SK-N-SH (cell line): Measurements from ENCODE around the gene SLC1A3. TPM values are rescaled to one million over a fixed set of nuclear protein-coding genes. Genes with fewer than 3 reads are reported as not detected.

Experiments
- CTCF ChIA-PET: fragments of 300-600, 350-600 bp; formaldehyde crosslinking; extraction: SDS; loops from one replicate; lab custom pipeline; 2021; lab: Yijun Ruan, JAX
- POLR2A ChIA-PET: fragments of 350-600 bp; sonication (Branson Sonifier 250); formaldehyde crosslinking; extraction: SDS; loops from one replicate; lab custom pipeline; 2020; ENCODE audit warnings: antibody characterized with exemption, inconsistent platforms; lab: Yijun Ruan, JAX
- DNase-seq: peaks from one replicate; pipeline ENCODE4 v3.0.0; 2012
- H2AFZ ChIP-seq: fragments of 200-600 bp; sonication (generic); 2 replicates; pipeline ENCODE4 v1.8.1; 2016; ENCODE audit warnings: antibody characterized with exemption, mild to moderate bottlenecking, low read depth
- H3F3A ChIP-seq: fragments of 200-600 bp; sonication (generic); replicated peaks from 2 replicates; pipeline ENCODE3; 2016; ENCODE audit warnings: antibody characterized with exemption, mild to moderate bottlenecking; ENCODE audit not compliant: insufficient read depth
- H3K27ac ChIP-seq, 2 experiments: fragments of 200-500 bp in 1 of 2; fragments of 200-600 bp in 1 of 2; sonication (Bioruptor generic) in 1 of 2; sonication (generic), shearing (Covaris generic) in 1 of 2; 2 replicates each; pipeline versions ENCODE4 v1.5.1 to v1.6.1; 2014 to 2016; ENCODE audit warnings: low read depth in 2 of 2, inconsistent platforms in 1 of 2, low read length in 1 of 2, mild to moderate bottlenecking in 1 of 2, mixed read lengths in 1 of 2
- H3K27me3 ChIP-seq: fragments of 200-600 bp; sonication (generic), shearing (Covaris generic); 2 replicates; pipeline ENCODE4 v1.6.1; 2016; ENCODE audit warnings: mixed run types; ENCODE audit not compliant: insufficient read depth
- H3K36me3 ChIP-seq, 2 experiments: fragments of 200-500 bp in 1 of 2; fragments of 200-600 bp in 1 of 2; sonication (Bioruptor generic) in 1 of 2; sonication (generic) in 1 of 2; replicated peaks in 1 of 2; 2 replicates each; pipeline versions ENCODE3 to v1.5.1; 2014 to 2016; ENCODE audit warnings: low read length in 1 of 2, mild to moderate bottlenecking in 1 of 2; ENCODE audit not compliant: insufficient read depth in 2 of 2, control insufficient read depth in 1 of 2
- H3K4me1 ChIP-seq, 2 experiments: fragments of 200-500 bp in 1 of 2; fragments of 200-600 bp in 1 of 2; sonication (Bioruptor generic) in 1 of 2; sonication (generic), shearing (Covaris generic) in 1 of 2; 2 replicates each; pipeline versions ENCODE4 v1.5.1 to v1.6.1; 2014 to 2016; ENCODE audit warnings: low read depth in 1 of 2, low read length in 1 of 2, mixed run types in 1 of 2; ENCODE audit not compliant: insufficient read depth in 2 of 2, control insufficient read depth in 1 of 2
- H3K4me2 ChIP-seq: fragments of 200-600 bp; sonication (generic), shearing (Covaris generic); 2 replicates; pipeline ENCODE4 v1.6.1; 2017; ENCODE audit warnings: mixed run types
- H3K4me3 ChIP-seq, 2 experiments: fragments of 200-500 bp in 1 of 2; fragments of 200-600 bp in 1 of 2; sonication (Bioruptor generic) in 1 of 2; sonication (generic), shearing (Covaris generic) in 1 of 2; 2 replicates each; pipeline versions ENCODE4 v1.5.1 to v1.8.1; 2014 to 2016; ENCODE audit warnings: low read depth in 2 of 2, inconsistent platforms in 1 of 2, low read length in 1 of 2, mild to moderate bottlenecking in 1 of 2, mixed read lengths in 1 of 2, moderate library complexity in 1 of 2
- H3K79me2 ChIP-seq: fragments of 200-600 bp; sonication (generic); 2 replicates; pipeline ENCODE4 v1.8.1; 2017; ENCODE audit warnings: mild to moderate bottlenecking; ENCODE audit not compliant: insufficient read depth
- H3K9ac ChIP-seq: fragments of 200-600 bp; sonication (generic); 2 replicates; pipeline ENCODE4 v1.6.1; 2017; ENCODE audit warnings: mixed run types
- H3K9me2 ChIP-seq: fragments of 200-600 bp; sonication (generic); 2 replicates; pipeline ENCODE4 v1.6.1; 2017; ENCODE audit warnings: mixed run types
- H3K9me3 ChIP-seq: fragments of 200-600 bp; sonication (generic); 2 replicates; pipeline ENCODE4 v1.6.1; 2017; ENCODE audit warnings: mixed run types, mild to moderate bottlenecking, moderate library complexity
- H4K20me1 ChIP-seq: fragments of 200-600 bp; sonication (generic); 2 replicates; pipeline ENCODE4 v1.6.1; 2017; ENCODE audit warnings: mild to moderate bottlenecking, mixed run types; ENCODE audit not compliant: insufficient read depth
- CHD2 ChIP-seq: fragments of 150-350 bp; IDR thresholded peaks from 2 replicates; pipeline ENCODE4 v1.6.1; 2018; ENCODE audit warnings: low read length; ENCODE audit not compliant: partially characterized antibody
- FOXJ3 ChIP-seq: sonication (generic); formaldehyde crosslinking; IDR thresholded peaks from 2 replicates; pipeline ENCODE4 v1.5.1; 2020; ENCODE audit warnings: mild to moderate bottlenecking, missing genetic modification reagents
- FOXM1 ChIP-seq: IDR thresholded peaks from 2 replicates; pipeline ENCODE4 v1.4.0; 2012; ENCODE audit warnings: low read depth, mild to moderate bottlenecking
- GATA2 ChIP-seq: sonication (generic); formaldehyde crosslinking; IDR thresholded peaks from 2 replicates; pipeline ENCODE4 v1.5.0; 2020; ENCODE audit warnings: mild to moderate bottlenecking, missing genetic modification reagents
- JUND ChIP-seq: IDR thresholded peaks from 2 replicates; pipeline ENCODE4 v1.4.0; 2012
- MEF2A ChIP-seq: IDR thresholded peaks from 2 replicates; pipeline ENCODE4 v1.4.0; 2012; ENCODE audit warnings: low read depth, borderline replicate concordance
- NFIC ChIP-seq: IDR thresholded peaks from 2 replicates; pipeline ENCODE4 v1.4.0; 2012; ENCODE audit warnings: borderline replicate concordance
- NRF1 ChIP-seq: IDR thresholded peaks from 2 replicates; pipeline ENCODE4 v1.6.1; 2012; ENCODE audit warnings: low read depth, mild to moderate bottlenecking, low read length
- PBX3 ChIP-seq: IDR thresholded peaks from 2 replicates; pipeline ENCODE4; 2012
- REST ChIP-seq: IDR thresholded peaks from 2 replicates; pipeline ENCODE4 v1.6.1; 2012; ENCODE audit warnings: mild to moderate bottlenecking, low read depth, low read length, moderate library complexity
- SMC3 ChIP-seq: IDR thresholded peaks from 2 replicates; pipeline ENCODE4 v1.6.1; 2012; ENCODE audit warnings: low read depth, low read length, improper control_type of control experiment
- TAF1 ChIP-seq: IDR thresholded peaks from 2 replicates; pipeline ENCODE4 v1.6.1; 2012; ENCODE audit warnings: low read depth, mild to moderate bottlenecking, low read length, moderate library complexity, borderline replicate concordance
- TCF12 ChIP-seq: IDR thresholded peaks from 2 replicates; pipeline ENCODE4 v1.4.0; 2012
- TEAD4 ChIP-seq: IDR thresholded peaks from 2 replicates; pipeline ENCODE4 v1.4.0; 2012; ENCODE audit warnings: mild to moderate bottlenecking, borderline replicate concordance; ENCODE audit not compliant: insufficient read depth
- YY1 ChIP-seq: IDR thresholded peaks from 2 replicates; pipeline ENCODE4 v1.4.0; 2012; ENCODE audit warnings: low read depth, mild to moderate bottlenecking
- WGBS: methylation state at CpG from one replicate; pipeline ENCODE4 v1.1.6; 2017; ENCODE audit warnings: low lambda C conversion rate; 5-methylcytosine and 5-hydroxymethylcytosine counted together
- polyA plus RNA-seq, 3 experiments: library from polyadenylated mRNA; depleted of rRNA; stranded (reverse); fragments of >200 nt; gene quantifications; 2 replicates each; pipeline ENCODE4 v1.2.3, GENCODE V29; 2012
- TF ChIP-seq, protein P1 (sequence below): IDR thresholded peaks from 2 replicates; pipeline ENCODE4 v1.4.0; 2012; ENCODE audit warnings: low read depth, borderline replicate concordance

The SLC1A3 gene
- polyA plus RNA-seq, 1 of the 3 experiments (the other 2 are of a cell fraction) = not detected

GRCh38 chr5:36726317-36726716, 119.9 kb downstream of the SLC1A3 start:
- no peaks in the 10 kb centered on the region for H3K9me2 ChIP-seq
- H3K9ac ChIP-seq = no peak overlapping the region
- no peak overlapping the region for H2AFZ ChIP-seq
- peaks cover 4% of the 10 kb centered on the region; the same call in 1 of the 2 replicates for H3K27me3 ChIP-seq
- ChIA-PET POLR2A (no interaction called here), CTCF (interaction anchor here (1.9 to 2.2 kb wide), 2 partner anchors 13 to 30 kb away, joined by 5 to 12 read pairs; no protein-coding TSS in a partner anchor)
- 20% methylated on average over 1 of the region's 1 CpG for WGBS
- no peak for DNase-seq
- H3K27ac ChIP-seq = no peak overlapping the region
- no peak overlapping the region for H3K4me2 ChIP-seq
- no peaks in the 10 kb centered on the region for H3K79me2 ChIP-seq
- no peaks in the 10 kb centered on the region for H3K36me3 ChIP-seq
- H3K4me3 ChIP-seq = no peak overlapping the region
- no peaks in the 10 kb centered on the region; a peak in 2 of 4 replicates for H3K4me1 ChIP-seq
- no peaks in the 10 kb centered on the region for H3K9me3 ChIP-seq
- H4K20me1 ChIP-seq = no peaks in the 10 kb centered on the region
- TF ChIP-seq YY1 (no peak), MEF2A (no peak), TCF12 (no peak), TEAD4 (no peak), JUND (no peak), CHD2 (no peak), NRF1 (no peak), PBX3 (no peak), GATA2 (no peak), SMC3 (no peak), FOXM1 (no peak), NFIC (no peak), FOXJ3 (no peak), REST (no peak), TAF1 (no peak)
- TF ChIP-seq, protein P1, sequence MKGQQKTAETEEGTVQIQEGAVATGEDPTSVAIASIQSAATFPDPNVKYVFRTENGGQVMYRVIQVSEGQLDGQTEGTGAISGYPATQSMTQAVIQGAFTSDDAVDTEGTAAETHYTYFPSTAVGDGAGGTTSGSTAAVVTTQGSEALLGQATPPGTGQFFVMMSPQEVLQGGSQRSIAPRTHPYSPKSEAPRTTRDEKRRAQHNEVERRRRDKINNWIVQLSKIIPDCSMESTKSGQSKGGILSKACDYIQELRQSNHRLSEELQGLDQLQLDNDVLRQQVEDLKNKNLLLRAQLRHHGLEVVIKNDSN = no peak
- no peaks in the 10 kb centered on the region for H3F3A ChIP-seq
